ENCODE data around the gene CCR9.

The CCR9 gene

GRCh38 chr3:45952456-45952855 lies 66.1 kb downstream of the CCR9 start:
- DNase-seq (ENCODE audit: low read depth in 3 of 3): no peak
